K562 (cell line): ENCODE measurements around the gene ULBP1.
"Not testable (repeated sequence)": the region's sequence is repeated elsewhere in the genome, so short reads cannot be mapped to it uniquely, and the experiment has no call there.

Source experiments
- ZNF224 ChIP-seq: sonication (generic); formaldehyde crosslinking; IDR thresholded peaks from 2 replicates; pipeline ENCODE4 v1.8.0; 2022; ENCODE audit warnings: mild to moderate bottlenecking, missing genetic modification reagents
- TF ChIP-seq, protein P1 (sequence below): sonication (generic); formaldehyde crosslinking; IDR thresholded peaks from 2 replicates; pipeline ENCODE4 v1.9.0; 2022; ENCODE audit warnings: mild to moderate bottlenecking, missing genetic modification reagents

GRCh38 chr6:150014623-150015280 lies 51.0 kb downstream of the ULBP1 start:
- TF ChIP-seq, protein P1, sequence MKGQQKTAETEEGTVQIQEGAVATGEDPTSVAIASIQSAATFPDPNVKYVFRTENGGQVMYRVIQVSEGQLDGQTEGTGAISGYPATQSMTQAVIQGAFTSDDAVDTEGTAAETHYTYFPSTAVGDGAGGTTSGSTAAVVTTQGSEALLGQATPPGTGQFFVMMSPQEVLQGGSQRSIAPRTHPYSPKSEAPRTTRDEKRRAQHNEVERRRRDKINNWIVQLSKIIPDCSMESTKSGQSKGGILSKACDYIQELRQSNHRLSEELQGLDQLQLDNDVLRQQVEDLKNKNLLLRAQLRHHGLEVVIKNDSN, result not testable (repeated sequence)
- not testable (repeated sequence) for TF ChIP-seq ZNF224 (CRISPR knock-in tag)
